NCI-H146 (cell line): ENCODE measurements around the gene FGFRL1.

Experiments
- DNase-seq: peaks from one replicate; lab custom pipeline; 2025; lab: John Stamatoyannopoulos, UW

FGFRL1 gene

GRCh38 chr4:1006856-1007255, 4.6 kb upstream of the FGFRL1 start:
- DNase-seq = no peak

- DNase-seq = no peak
Measured at GRCh38 chr4:1008840-1009541, 2.4 kb upstream of the FGFRL1 start.

GRCh38 chr4:1009542-1010394, 1.7 kb upstream of the FGFRL1 start:
- peak; percentile 34 for DNase-seq

GRCh38 chr4:1010395-1011021, 918 bp upstream of the FGFRL1 start:
- peak; percentile 52 for DNase-seq

- DNase-seq = no peak
Measured at GRCh38 chr4:1011666-1012033, 224 bp downstream of the FGFRL1 start.

GRCh38 chr4:1012034-1012739, 761 bp downstream of the FGFRL1 start:
- peak; percentile 19 for DNase-seq

GRCh38 chr4:1013225-1014073, 2.0 kb downstream of the FGFRL1 start:
- DNase-seq = no peak

- no peak for DNase-seq
Measured at GRCh38 chr4:1014291-1015167, 3.1 kb downstream of the FGFRL1 start.

GRCh38 chr4:1015179-1015578, 3.8 kb downstream of the FGFRL1 start:
- DNase-seq = no peak

GRCh38 chr4:1015746-1016145, 4.3 kb downstream of the FGFRL1 start:
- DNase-seq = no peak

GRCh38 chr4:1017211-1017610, 5.8 kb downstream of the FGFRL1 start:
- DNase-seq = no peak

- no peak for DNase-seq
Measured at GRCh38 chr4:1017706-1018105, 6.3 kb downstream of the FGFRL1 start.

- DNase-seq = no peak
Measured at GRCh38 chr4:1018147-1019020, 7.0 kb downstream of the FGFRL1 start.

GRCh38 chr4:1019320-1019719, 7.9 kb downstream of the FGFRL1 start:
- DNase-seq = no peak

GRCh38 chr4:1019729-1020470, 8.5 kb downstream of the FGFRL1 start:
- DNase-seq = no peak

- no peak for DNase-seq
Measured at GRCh38 chr4:1021386-1022050, 10.1 kb downstream of the FGFRL1 start.

- no peak for DNase-seq
Measured at GRCh38 chr4:1022051-1022738, 10.8 kb downstream of the FGFRL1 start.

GRCh38 chr4:1022739-1023066, 11.3 kb downstream of the FGFRL1 start:
- no peak for DNase-seq
